Neural progenitor cell (in vitro differentiated cells): ENCODE measurements around the gene SMIM35. TPM values are rescaled to one million over a fixed set of nuclear protein-coding genes. Genes with fewer than 3 reads are reported as not detected.

ENCODE experiments used
- DNase-seq: peaks from one replicate; pipeline ENCODE4 v3.0.0-alpha.2; 2016; ENCODE audit warnings: low spot score
- H2AFZ ChIP-seq: fragments of 200-600 bp; sonication (generic); replicated peaks from 2 replicates; pipeline ENCODE4 v1.6.1; 2016; ENCODE audit warnings: antibody characterized with exemption
- H3F3A ChIP-seq: fragments of 200-600 bp; sonication (generic); 2 replicates; pipeline ENCODE4 v1.6.1; 2016; ENCODE audit warnings: antibody characterized with exemption, low read depth
- H3K27ac ChIP-seq: fragments of 200-600 bp; sonication (generic); 2 replicates; pipeline ENCODE4 v1.5.1; 2016; ENCODE audit warnings: mild to moderate bottlenecking
- H3K27me3 ChIP-seq: fragments of 200-600 bp; sonication (generic); 2 replicates; pipeline ENCODE4 v1.6.1; 2016; ENCODE audit warnings: mild to moderate bottlenecking, moderate library complexity
- H3K36me3 ChIP-seq: fragments of 200-600 bp; sonication (generic); 2 replicates; pipeline ENCODE4 v1.5.1; 2016
- H3K4me1 ChIP-seq: fragments of 200-600 bp; sonication (generic); 2 replicates; pipeline ENCODE4 v1.6.1; 2016; ENCODE audit warnings: mixed run types
- H3K4me2 ChIP-seq: fragments of 200-600 bp; sonication (generic); 2 replicates; pipeline ENCODE4 v1.6.1; 2016
- H3K4me3 ChIP-seq: fragments of 200-600 bp; sonication (generic); 2 replicates; pipeline ENCODE4 v1.5.1; 2016
- H3K79me2 ChIP-seq: fragments of 200-600 bp; sonication (generic); 2 replicates; pipeline ENCODE4 v1.6.1; 2016; ENCODE audit warnings: low read depth
- H3K9ac ChIP-seq: fragments of 200-600 bp; sonication (generic); 2 replicates; pipeline ENCODE4 v1.6.1; 2016
- H3K9me3 ChIP-seq: fragments of 200-600 bp; sonication (generic); 2 replicates; pipeline ENCODE4 v1.5.1; 2016; ENCODE audit warnings: low read depth
- H4K20me1 ChIP-seq: fragments of 200-600 bp; sonication (generic); 2 replicates; pipeline ENCODE4 v1.6.1; 2016; ENCODE audit warnings: low read depth
- H3K27ac Mint-ChIP-seq: 3 replicates; pipeline ENCODE4 v1.8.0; 2021; ENCODE audit warnings: mixed read lengths
- H3K27me3 Mint-ChIP-seq: 2 replicates; pipeline ENCODE4 v1.8.0; 2022; ENCODE audit warnings: low read depth, mild to moderate bottlenecking, inconsistent platforms, moderate library complexity, mixed read lengths; ENCODE audit not compliant: insufficient read depth
- H3K36me3 Mint-ChIP-seq: 3 replicates; pipeline ENCODE4 v1.8.0; 2021; ENCODE audit warnings: mixed read lengths
- H3K4me1 Mint-ChIP-seq: 3 replicates; pipeline ENCODE4 v1.8.0; 2021; ENCODE audit warnings: mixed read lengths
- H3K4me3 Mint-ChIP-seq: 3 replicates; pipeline ENCODE4 v1.8.0; 2021; ENCODE audit warnings: mild to moderate bottlenecking, moderate library complexity, mixed read lengths
- H3K9me3 Mint-ChIP-seq: 3 replicates; pipeline ENCODE4 v1.8.0; 2020; ENCODE audit warnings: mixed read lengths
- CTCF ChIP-seq: fragments of 200-600 bp; sonication (generic); IDR thresholded peaks from 2 replicates; pipeline ENCODE4 v1.5.1; 2017; ENCODE audit warnings: antibody characterized with exemption, mild to moderate bottlenecking
- EZH2 ChIP-seq: fragments of 200-600 bp; sonication (generic); IDR thresholded peaks from 2 replicates; pipeline ENCODE4 v1.6.1; 2017; ENCODE audit warnings: antibody characterized with exemption, mild to moderate bottlenecking, moderate library complexity
- EZH2phosphoT487 ChIP-seq: fragments of 200-600 bp; sonication (generic); IDR thresholded peaks from 2 replicates; pipeline ENCODE4 v1.6.1; 2017; ENCODE audit warnings: antibody characterized with exemption
- total RNA-seq: library from RNA; depleted of rRNA; stranded (reverse); fragments of >200 nt; gene quantifications from 2 replicates; pipeline ENCODE4 v1.2.3, GENCODE V29; 2015; ENCODE audit warnings: low replicate concordance

The SMIM35 gene
- total RNA-seq, 1 donor from 2014 or later, result not detected

GRCh38 chr11:118028626-118029025, 58.1 kb downstream of the SMIM35 start:
- Histone ChIP-seq H3F3A (no peaks in the 10 kb centered on the region), H3K36me3 (no peaks in the 10 kb centered on the region), H3K4me2 (no peak overlapping the region), H3K9me3 (no peaks in the 10 kb centered on the region), H2AFZ (no peak overlapping the region), H3K4me3 (no peak overlapping the region), H3K27me3 (no peaks in the 10 kb centered on the region), H3K27ac (no peak overlapping the region), H3K79me2 (no peaks in the 10 kb centered on the region), H3K4me1 (no peaks in the 10 kb centered on the region), H4K20me1 (no peaks in the 10 kb centered on the region), H3K9ac (no peak overlapping the region)
- no peak overlapping the region for H3K27ac Mint-ChIP-seq
- no peaks in the 10 kb centered on the region for H3K36me3 Mint-ChIP-seq
- TF ChIP-seq CTCF (no peak), EZH2phosphoT487 (no peak), EZH2 (no peak)
- H3K9me3 Mint-ChIP-seq, result no peaks in the 10 kb centered on the region
- peaks cover 2% of the 10 kb centered on the region for H3K27me3 Mint-ChIP-seq
- no peaks in the 10 kb centered on the region for H3K4me1 Mint-ChIP-seq
- H3K4me3 Mint-ChIP-seq, result no peak overlapping the region
- DNase-seq, result no peak

GRCh38 chr11:118027694-118028093, 59.1 kb downstream of the SMIM35 start:
- H3K36me3 Mint-ChIP-seq, result no peaks in the 10 kb centered on the region

GRCh38 chr11:118021146-118021545, 65.6 kb downstream of the SMIM35 start:
- no peaks in the 10 kb centered on the region for H3K4me1 Mint-ChIP-seq
- Histone ChIP-seq H3K27ac (no peak overlapping the region), H3K27me3 (peaks cover 5% of the 10 kb centered on the region), H3K9me3 (no peaks in the 10 kb centered on the region), H2AFZ (no peak overlapping the region), H3K36me3 (no peaks in the 10 kb centered on the region), H4K20me1 (no peaks in the 10 kb centered on the region), H3K79me2 (no peaks in the 10 kb centered on the region), H3K4me3 (no peak overlapping the region), H3K4me2 (no peak overlapping the region), H3F3A (no peaks in the 10 kb centered on the region), H3K9ac (no peak overlapping the region), H3K4me1 (no peaks in the 10 kb centered on the region)
- no peak for TF ChIP-seq EZH2phosphoT487
- TF ChIP-seq EZH2, result no peak
- no peak for TF ChIP-seq CTCF
- H3K36me3 Mint-ChIP-seq, result no peaks in the 10 kb centered on the region
- H3K9me3 Mint-ChIP-seq, result peaks cover 8% of the 10 kb centered on the region
- H3K27ac Mint-ChIP-seq, result no peak overlapping the region
- peaks cover 6% of the 10 kb centered on the region for H3K27me3 Mint-ChIP-seq
- no peak for DNase-seq
- no peak overlapping the region for H3K4me3 Mint-ChIP-seq

More at GRCh38 chr11:118027694-118028093, 59.1 kb downstream of the SMIM35 start:
- no peak overlapping the region for H3K4me3 Mint-ChIP-seq
- Histone ChIP-seq H3K27me3 (no peaks in the 10 kb centered on the region), H3K4me1 (no peaks in the 10 kb centered on the region), H3K9ac (no peak overlapping the region), H3K4me3 (no peak overlapping the region), H3K4me2 (no peak overlapping the region), H3K79me2 (no peaks in the 10 kb centered on the region), H2AFZ (no peak overlapping the region), H4K20me1 (no peaks in the 10 kb centered on the region), H3F3A (no peaks in the 10 kb centered on the region), H3K9me3 (no peaks in the 10 kb centered on the region), H3K36me3 (no peaks in the 10 kb centered on the region), H3K27ac (no peak overlapping the region)
- no peak for DNase-seq
- H3K9me3 Mint-ChIP-seq, result no peaks in the 10 kb centered on the region
- TF ChIP-seq CTCF (no peak), EZH2phosphoT487 (no peak), EZH2 (no peak)
- peaks cover 2% of the 10 kb centered on the region for H3K27me3 Mint-ChIP-seq
- H3K4me1 Mint-ChIP-seq, result no peaks in the 10 kb centered on the region
- no peak overlapping the region for H3K27ac Mint-ChIP-seq
